Endodermal cell (in vitro differentiated cells): Measurements from ENCODE around the gene TTLL12. TPM values are rescaled to one million over a fixed set of nuclear protein-coding genes. Genes with fewer than 3 reads are reported as not detected.

Experiments used
- DNase-seq: peaks from one replicate; pipeline ENCODE4 v3.0.0-alpha.2; 2017
- H3K27ac ChIP-seq: 2 replicates; pipeline ENCODE4 v1.5.1; 2013; ENCODE audit warnings: mild to moderate bottlenecking, low read depth, low read length, moderate library complexity
- H3K27me3 ChIP-seq: 2 replicates; pipeline ENCODE4 v1.6.1; 2013; ENCODE audit warnings: mild to moderate bottlenecking, low read length, moderate library complexity; ENCODE audit not compliant: insufficient read depth, control insufficient read depth, poor library complexity, severe bottlenecking
- H3K36me3 ChIP-seq: 2 replicates; pipeline ENCODE4 v1.7.0; 2013; ENCODE audit warnings: mild to moderate bottlenecking, low read length, moderate library complexity; ENCODE audit not compliant: control insufficient read depth, insufficient read depth
- H3K4me1 ChIP-seq: one replicate; pipeline ENCODE4 v1.7.0; 2013; ENCODE audit warnings: low read length; ENCODE audit not compliant: control insufficient read depth, insufficient read depth
- H3K4me3 ChIP-seq: 2 replicates; pipeline ENCODE4 v1.5.1; 2013; ENCODE audit warnings: mild to moderate bottlenecking, low read length, moderate library complexity
- H3K9ac ChIP-seq: 2 replicates; pipeline ENCODE4 v1.6.1; 2013; ENCODE audit warnings: mild to moderate bottlenecking, low read length, moderate library complexity; ENCODE audit not compliant: poor library complexity, severe bottlenecking; ENCODE audit errors: extremely low read depth
- H3K9me3 ChIP-seq: 2 replicates; pipeline ENCODE4 v1.6.1; 2013; ENCODE audit warnings: mild to moderate bottlenecking, low read length, moderate library complexity; ENCODE audit not compliant: control insufficient read depth
- H3K27ac Mint-ChIP-seq: 2 replicates; pipeline ENCODE4 v1.8.0; 2020; ENCODE audit warnings: mixed read lengths
- H3K27me3 Mint-ChIP-seq: 2 replicates; pipeline ENCODE4 v1.8.0; 2021; ENCODE audit warnings: mild to moderate bottlenecking, mixed read lengths; ENCODE audit not compliant: insufficient read depth
- H3K36me3 Mint-ChIP-seq: 2 replicates; pipeline ENCODE4 v1.8.0; 2020; ENCODE audit warnings: low read depth, mixed read lengths
- H3K4me1 Mint-ChIP-seq: 2 replicates; pipeline ENCODE4 v1.8.0; 2020; ENCODE audit warnings: mixed read lengths
- H3K4me3 Mint-ChIP-seq: 2 replicates; pipeline ENCODE4 v1.8.0; 2020; ENCODE audit warnings: mild to moderate bottlenecking, moderate library complexity, mixed read lengths
- H3K9me3 Mint-ChIP-seq: 2 replicates; pipeline ENCODE4 v1.8.0; 2020; ENCODE audit warnings: mild to moderate bottlenecking, mixed read lengths
- WGBS, 2 experiments: methylation state at CpG; one replicate each; pipeline versions ENCODE4 v1.1.5 to v1.1.7; 2013; ENCODE audit warnings: missing lambda C conversion rate in 2 of 2, mixed read lengths in 1 of 2; ENCODE audit not compliant: insufficient coverage in 1 of 2, insufficient read length in 1 of 2; 5-methylcytosine and 5-hydroxymethylcytosine counted together
- total RNA-seq, 2 donors: library from RNA; stranded (reverse); fragmentation: NEBNext Ultra II Directional in 1 of 2; extraction: Animal tissue kit (Norgen Biotek cat#: 25700) in 1 of 2; gene quantifications; 2 replicates in 1 of 2; 3 replicates in 1 of 2; pipeline ENCODE4 v1.2.1, GENCODE V29; 2021
- TF ChIP-seq, protein P1 (sequence below): fragments of 200-600 bp; sonication (generic); conservative IDR thresholded peaks from 2 replicates; pipeline ENCODE4 v1.5.0; 2021; ENCODE audit warnings: antibody characterized with exemption, mild to moderate bottlenecking

TTLL12 gene
- total RNA-seq, 2 donors from 2014 or later = 49.8 to 71.0 TPM

- Histone ChIP-seq H3K27me3 (no peaks in the 10 kb centered on the region), H3K36me3 (no peaks in the 10 kb centered on the region), H3K27ac (peak overlapping the region; percentile 100), H3K9ac (no peak overlapping the region), H3K4me3 (no peak overlapping the region), H3K9me3 (no peaks in the 10 kb centered on the region), H3K4me1 (no peaks in the 10 kb centered on the region)
- no peaks in the 10 kb centered on the region for H3K27me3 Mint-ChIP-seq
- H3K27ac Mint-ChIP-seq = no peak overlapping the region
- WGBS, 2 experiments = 70 to 82% methylated on average over 6 to 9 of the region's 9 CpGs
- no peak overlapping the region for H3K4me3 Mint-ChIP-seq
- H3K4me1 Mint-ChIP-seq = peaks cover 3% of the 10 kb centered on the region
- no peak for DNase-seq
- no peaks in the 10 kb centered on the region for H3K36me3 Mint-ChIP-seq
- H3K9me3 Mint-ChIP-seq = no peaks in the 10 kb centered on the region
- TF ChIP-seq, protein P1, sequence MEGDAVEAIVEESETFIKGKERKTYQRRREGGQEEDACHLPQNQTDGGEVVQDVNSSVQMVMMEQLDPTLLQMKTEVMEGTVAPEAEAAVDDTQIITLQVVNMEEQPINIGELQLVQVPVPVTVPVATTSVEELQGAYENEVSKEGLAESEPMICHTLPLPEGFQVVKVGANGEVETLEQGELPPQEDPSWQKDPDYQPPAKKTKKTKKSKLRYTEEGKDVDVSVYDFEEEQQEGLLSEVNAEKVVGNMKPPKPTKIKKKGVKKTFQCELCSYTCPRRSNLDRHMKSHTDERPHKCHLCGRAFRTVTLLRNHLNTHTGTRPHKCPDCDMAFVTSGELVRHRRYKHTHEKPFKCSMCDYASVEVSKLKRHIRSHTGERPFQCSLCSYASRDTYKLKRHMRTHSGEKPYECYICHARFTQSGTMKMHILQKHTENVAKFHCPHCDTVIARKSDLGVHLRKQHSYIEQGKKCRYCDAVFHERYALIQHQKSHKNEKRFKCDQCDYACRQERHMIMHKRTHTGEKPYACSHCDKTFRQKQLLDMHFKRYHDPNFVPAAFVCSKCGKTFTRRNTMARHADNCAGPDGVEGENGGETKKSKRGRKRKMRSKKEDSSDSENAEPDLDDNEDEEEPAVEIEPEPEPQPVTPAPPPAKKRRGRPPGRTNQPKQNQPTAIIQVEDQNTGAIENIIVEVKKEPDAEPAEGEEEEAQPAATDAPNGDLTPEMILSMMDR = no peak
Observed at GRCh38 chr22:43234264-43234988, 47.5 kb upstream of the TTLL12 start.

GRCh38 chr22:43233529-43233928, 46.6 kb upstream of the TTLL12 start:
- no peaks in the 10 kb centered on the region for H3K36me3 ChIP-seq
- H3K27ac ChIP-seq = no peak overlapping the region
- Mint-ChIP-seq H3K36me3 (no peaks in the 10 kb centered on the region), H3K9me3 (no peaks in the 10 kb centered on the region), H3K4me1 (peaks cover 4% of the 10 kb centered on the region), H3K27me3 (no peaks in the 10 kb centered on the region), H3K27ac (no peak overlapping the region), H3K4me3 (no peak overlapping the region)
- 86 to 94% methylated on average over 4 to 6 of the region's 6 CpGs for WGBS, 2 experiments
- no peak for DNase-seq
- TF ChIP-seq, protein P1 = no peak
- no peaks in the 10 kb centered on the region for H3K9me3 ChIP-seq
- no peak overlapping the region for H3K9ac ChIP-seq
- no peaks in the 10 kb centered on the region for H3K27me3 ChIP-seq
- no peak overlapping the region for H3K4me3 ChIP-seq
- no peaks in the 10 kb centered on the region for H3K4me1 ChIP-seq

- TF ChIP-seq, protein P1 = no peak
- Histone ChIP-seq H3K27me3 (no peaks in the 10 kb centered on the region), H3K9me3 (no peaks in the 10 kb centered on the region), H3K9ac (no peak overlapping the region), H3K27ac (no peak overlapping the region), H3K4me3 (no peak overlapping the region), H3K36me3 (no peaks in the 10 kb centered on the region), H3K4me1 (no peaks in the 10 kb centered on the region)
- Mint-ChIP-seq H3K4me1 (peaks cover 10% of the 10 kb centered on the region), H3K27ac (no peak overlapping the region), H3K9me3 (no peaks in the 10 kb centered on the region), H3K36me3 (no peaks in the 10 kb centered on the region), H3K27me3 (no peaks in the 10 kb centered on the region), H3K4me3 (no peak overlapping the region)
- WGBS, 2 experiments = 90 to 91% methylated on average over 2 to 8 of the region's 8 CpGs
- no peak for DNase-seq
Observed at GRCh38 chr22:43232445-43232844, 45.5 kb upstream of the TTLL12 start.
